OCI-LY1 (cell line): ENCODE results near the gene RAPGEF1.

Experiments
- H2AFZ ChIP-seq: fragments of 200-600 bp; sonication (generic), shearing (Covaris generic); 2 replicates; pipeline ENCODE4 v1.6.0; 2014; ENCODE audit warnings: antibody characterized with exemption, mild to moderate bottlenecking, low read length
- H3F3A ChIP-seq: fragments of 200-600 bp; sonication (generic), shearing (Covaris generic); 2 replicates; pipeline ENCODE4 v1.6.0; 2014; ENCODE audit warnings: mild to moderate bottlenecking, antibody characterized with exemption, low read length, moderate library complexity; ENCODE audit not compliant: insufficient read depth
- H3K27ac ChIP-seq: fragments of 200-600 bp; sonication (generic); 2 replicates; pipeline ENCODE4 v1.5.1; 2014; ENCODE audit warnings: low read length, mixed run types, mild to moderate bottlenecking, low read depth; ENCODE audit not compliant: poor library complexity, severe bottlenecking
- H3K27me3 ChIP-seq: fragments of 200-600 bp; sonication (generic); 2 replicates; pipeline ENCODE4 v1.6.0; 2014; ENCODE audit warnings: antibody characterized with exemption, mild to moderate bottlenecking, low read length, moderate library complexity; ENCODE audit not compliant: insufficient read depth
- H3K36me3 ChIP-seq: fragments of 200-600 bp; sonication (generic); 2 replicates; pipeline ENCODE4 v1.6.1; 2014; ENCODE audit warnings: mild to moderate bottlenecking, antibody characterized with exemption, low read length, moderate library complexity, mixed read lengths; ENCODE audit not compliant: insufficient read depth
- H3K4me1 ChIP-seq: fragments of 200-600 bp; sonication (generic); 2 replicates; pipeline ENCODE4 v1.5.1; 2014; ENCODE audit warnings: mild to moderate bottlenecking, low read length, moderate library complexity; ENCODE audit not compliant: insufficient read depth, severe bottlenecking
- H3K4me2 ChIP-seq: fragments of 200-600 bp; sonication (generic), shearing (Covaris generic); 2 replicates; pipeline ENCODE4 v1.6.1; 2014; ENCODE audit warnings: low read length
- H3K4me3 ChIP-seq: fragments of 200-600 bp; sonication (generic); 2 replicates; pipeline ENCODE4 v1.5.1; 2014; ENCODE audit warnings: low read length, low read depth, mild to moderate bottlenecking, mixed read lengths; ENCODE audit not compliant: poor library complexity, severe bottlenecking
- H3K79me2 ChIP-seq: fragments of 200-600 bp; shearing (Covaris generic); 2 replicates; pipeline ENCODE4 v1.6.1; 2016; ENCODE audit warnings: mixed run types, low read length, mixed read lengths; ENCODE audit not compliant: insufficient read depth
- H3K9ac ChIP-seq: fragments of 200-600 bp; sonication (generic), shearing (Covaris generic); 2 replicates; pipeline ENCODE4 v1.6.1; 2014; ENCODE audit warnings: mild to moderate bottlenecking, low read length, mixed read lengths
- H3K9me2 ChIP-seq: fragments of 200-600 bp; sonication (generic), shearing (Covaris generic); 2 replicates; pipeline ENCODE4 v1.6.1; 2014; ENCODE audit warnings: low read depth, mild to moderate bottlenecking, low read length, mixed read lengths
- H3K9me3 ChIP-seq: fragments of 200-600 bp; shearing (Covaris generic); 2 replicates; pipeline ENCODE4 v1.6.1; 2014; ENCODE audit warnings: low read length, mixed read lengths
- H4K20me1 ChIP-seq: fragments of 200-600 bp; sonication (generic), shearing (Covaris generic); 2 replicates; pipeline ENCODE4 v1.6.0; 2016; ENCODE audit warnings: mild to moderate bottlenecking, low read length; ENCODE audit not compliant: insufficient read depth
- EZH2 ChIP-seq: fragments of 200-600 bp; sonication (generic), shearing (Covaris generic); IDR thresholded peaks from 2 replicates; pipeline ENCODE4 v1.8.0; 2017; ENCODE audit warnings: borderline replicate concordance, mixed run types, mild to moderate bottlenecking, antibody characterized with exemption, low read length, moderate library complexity, mixed read lengths
- TF ChIP-seq, protein P1 (sequence below): fragments of 200-600 bp; sonication (generic), shearing (Covaris generic); IDR thresholded peaks from 2 replicates; pipeline ENCODE4 v1.5.1; 2017; ENCODE audit warnings: mild to moderate bottlenecking, antibody characterized with exemption, low read length, moderate library complexity, mixed read lengths

RAPGEF1 gene

DNA sequence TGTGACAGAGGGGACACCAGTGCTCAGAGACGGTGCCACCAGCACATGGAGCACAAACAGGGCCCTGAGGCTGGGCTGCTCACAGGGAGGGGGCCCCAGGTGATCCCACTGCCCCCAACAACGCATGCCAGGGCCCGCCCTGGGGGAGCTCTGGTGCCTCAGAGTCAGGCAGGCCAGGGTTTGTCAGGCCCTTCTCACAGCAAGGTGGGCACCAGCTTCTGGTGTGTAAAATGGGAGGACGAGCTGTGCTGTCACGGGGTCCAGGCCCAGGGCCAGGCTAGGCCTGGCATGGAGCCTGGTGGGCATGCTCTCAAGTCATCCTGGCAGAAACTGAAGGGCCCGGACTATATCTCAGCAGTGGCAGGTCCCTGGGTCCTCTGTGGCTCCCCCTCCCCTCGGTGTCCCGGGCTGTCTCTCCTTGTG, 160.1 kb downstream of the RAPGEF1 start:
- Histone ChIP-seq H3K79me2 (no peaks in the 10 kb centered on the region), H3F3A (no peaks in the 10 kb centered on the region), H3K9me2 (no peaks in the 10 kb centered on the region), H3K4me2 (no peak overlapping the region), H3K9ac (no peak overlapping the region), H3K36me3 (peaks cover 96% of the 10 kb centered on the region), H2AFZ (no peak overlapping the region), H3K27me3 (no peaks in the 10 kb centered on the region), H3K4me3 (no peak overlapping the region), H3K27ac (no peak overlapping the region), H4K20me1 (no peaks in the 10 kb centered on the region), H3K9me3 (no peaks in the 10 kb centered on the region), H3K4me1 (peaks cover 7% of the 10 kb centered on the region)
- no peak for TF ChIP-seq EZH2
- TF ChIP-seq, protein P1, sequence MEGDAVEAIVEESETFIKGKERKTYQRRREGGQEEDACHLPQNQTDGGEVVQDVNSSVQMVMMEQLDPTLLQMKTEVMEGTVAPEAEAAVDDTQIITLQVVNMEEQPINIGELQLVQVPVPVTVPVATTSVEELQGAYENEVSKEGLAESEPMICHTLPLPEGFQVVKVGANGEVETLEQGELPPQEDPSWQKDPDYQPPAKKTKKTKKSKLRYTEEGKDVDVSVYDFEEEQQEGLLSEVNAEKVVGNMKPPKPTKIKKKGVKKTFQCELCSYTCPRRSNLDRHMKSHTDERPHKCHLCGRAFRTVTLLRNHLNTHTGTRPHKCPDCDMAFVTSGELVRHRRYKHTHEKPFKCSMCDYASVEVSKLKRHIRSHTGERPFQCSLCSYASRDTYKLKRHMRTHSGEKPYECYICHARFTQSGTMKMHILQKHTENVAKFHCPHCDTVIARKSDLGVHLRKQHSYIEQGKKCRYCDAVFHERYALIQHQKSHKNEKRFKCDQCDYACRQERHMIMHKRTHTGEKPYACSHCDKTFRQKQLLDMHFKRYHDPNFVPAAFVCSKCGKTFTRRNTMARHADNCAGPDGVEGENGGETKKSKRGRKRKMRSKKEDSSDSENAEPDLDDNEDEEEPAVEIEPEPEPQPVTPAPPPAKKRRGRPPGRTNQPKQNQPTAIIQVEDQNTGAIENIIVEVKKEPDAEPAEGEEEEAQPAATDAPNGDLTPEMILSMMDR, result no peak

DNA sequence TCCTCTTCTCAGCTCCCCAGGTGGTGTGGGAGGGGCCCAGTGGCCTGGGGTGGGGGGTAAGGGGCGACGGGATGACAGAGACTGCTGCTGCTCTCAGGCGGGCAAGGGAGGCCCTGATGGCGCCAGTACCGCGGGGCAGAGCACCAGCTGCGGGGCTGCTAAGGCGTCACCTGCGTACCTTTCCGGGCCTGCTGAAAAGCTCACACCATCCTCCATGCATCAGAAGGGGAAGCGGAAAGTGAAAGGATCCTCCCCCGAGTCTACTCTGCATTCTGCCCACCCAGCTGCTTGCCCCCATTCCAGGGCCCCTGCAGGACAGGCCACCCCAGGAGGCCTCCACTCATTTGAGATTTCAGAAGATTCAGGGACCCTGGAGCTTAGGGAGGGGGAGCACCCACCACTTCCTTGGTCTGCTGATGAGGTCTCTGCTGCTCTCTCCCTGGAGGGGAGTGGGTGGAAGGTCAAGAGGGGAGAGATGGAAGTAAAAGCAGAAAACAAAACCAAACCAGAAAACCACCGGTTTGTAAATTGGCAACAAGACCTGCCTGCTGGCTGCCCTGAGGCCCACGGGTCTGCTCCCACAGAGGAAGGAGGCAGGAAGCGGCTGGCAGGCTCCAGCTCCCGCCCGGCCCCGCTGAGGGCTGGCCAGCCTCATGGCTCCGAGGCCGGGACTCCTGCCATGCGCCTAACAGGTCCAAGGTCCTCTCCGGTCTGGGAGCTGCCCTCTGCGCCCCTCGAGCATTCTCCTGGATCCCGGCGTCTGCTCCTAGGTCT, 161.0 kb downstream of the RAPGEF1 start:
- Histone ChIP-seq H3K4me1 (peaks cover 7% of the 10 kb centered on the region), H2AFZ (no peak overlapping the region), H3K27ac (peak overlapping the region; percentile 68), H3F3A (no peaks in the 10 kb centered on the region), H3K4me3 (no peak overlapping the region), H3K9ac (no peak overlapping the region), H4K20me1 (no peaks in the 10 kb centered on the region), H3K9me2 (no peaks in the 10 kb centered on the region), H3K27me3 (no peaks in the 10 kb centered on the region), H3K9me3 (no peaks in the 10 kb centered on the region), H3K79me2 (no peaks in the 10 kb centered on the region), H3K36me3 (peaks cover 96% of the 10 kb centered on the region), H3K4me2 (no peak overlapping the region)
- TF ChIP-seq, protein P1, result no peak
- no peak for TF ChIP-seq EZH2

DNA sequence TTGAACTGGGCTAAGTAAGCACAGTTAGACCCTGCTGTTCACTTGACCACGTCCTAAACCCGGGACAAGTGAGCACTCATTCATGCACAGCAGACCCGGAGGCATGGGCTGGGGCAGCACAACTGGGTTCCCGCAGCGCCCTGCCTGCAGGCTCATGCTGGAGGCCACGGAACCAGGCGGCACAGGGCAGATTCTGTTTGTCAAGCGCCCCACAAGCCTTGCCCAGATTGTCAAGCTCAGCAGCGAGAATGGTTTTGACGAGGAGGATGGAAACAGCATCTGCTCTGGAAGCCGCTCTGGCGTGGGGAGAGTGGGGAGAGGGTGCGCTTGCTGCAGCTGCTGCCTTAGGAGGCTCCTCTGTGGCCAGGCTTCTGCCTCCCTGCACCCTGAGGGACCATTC, 161.9 kb downstream of the RAPGEF1 start:
- TF ChIP-seq, protein P1, result no peak
- Histone ChIP-seq H3K4me1 (peaks cover 7% of the 10 kb centered on the region), H3F3A (no peaks in the 10 kb centered on the region), H3K36me3 (peaks cover 93% of the 10 kb centered on the region), H3K4me3 (no peak overlapping the region), H2AFZ (no peak overlapping the region), H3K79me2 (no peaks in the 10 kb centered on the region), H3K4me2 (no peak overlapping the region), H3K9me3 (no peaks in the 10 kb centered on the region), H3K9me2 (no peaks in the 10 kb centered on the region), H3K27ac (no peak overlapping the region), H4K20me1 (no peaks in the 10 kb centered on the region), H3K9ac (no peak overlapping the region), H3K27me3 (no peaks in the 10 kb centered on the region)
